NB4 (cell line): ENCODE data around the gene CLSTN2.

Experiments
- DNase-seq: peaks from one replicate; pipeline ENCODE4 v3.0.0; 2010; ENCODE audit warnings: low read depth
- H3K4me3 ChIP-seq: one replicate; pipeline ENCODE4 v1.5.1; 2011; ENCODE audit warnings: mild to moderate bottlenecking, low read depth, low read length, moderate library complexity
- CTCF ChIP-seq: IDR thresholded peaks from one replicate; pipeline ENCODE4 v1.5.1; 2012; ENCODE audit warnings: low read depth, low read length
- MAX ChIP-seq: IDR thresholded peaks from 2 replicates; pipeline ENCODE4 v1.6.1; 2011; ENCODE audit warnings: low read depth, low read length
- MYC ChIP-seq: IDR thresholded peaks from 2 replicates; pipeline ENCODE4 v1.6.1; 2011; ENCODE audit warnings: low read depth, low read length
- POLR2A ChIP-seq: IDR thresholded peaks from 2 replicates; pipeline ENCODE4 v1.6.1; 2011; ENCODE audit warnings: mild to moderate bottlenecking; ENCODE audit not compliant: insufficient read length; ENCODE audit errors: extremely low read depth

Gene CLSTN2

GRCh38 chr3:140568131-140568530 is 633.1 kb downstream of the CLSTN2 start:
- TF ChIP-seq MAX = no peak
- TF ChIP-seq POLR2A = no peak
- TF ChIP-seq MYC = no peak
- no peak for TF ChIP-seq CTCF
- no peak for DNase-seq
- H3K4me3 ChIP-seq = no peak overlapping the region

GRCh38 chr3:140568842-140569520 is 634.0 kb downstream of the CLSTN2 start:
- no peak for DNase-seq
- H3K4me3 ChIP-seq = no peak overlapping the region
- TF ChIP-seq MYC (no peak), CTCF (no peak), MAX (no peak), POLR2A (no peak)

GRCh38 chr3:140570602-140571001 is 635.6 kb downstream of the CLSTN2 start:
- H3K4me3 ChIP-seq = no peak overlapping the region
- no peak for DNase-seq
- no peak for TF ChIP-seq CTCF
- TF ChIP-seq MYC = no peak
- TF ChIP-seq POLR2A = no peak
- no peak for TF ChIP-seq MAX

GRCh38 chr3:140571836-140572235 is 636.9 kb downstream of the CLSTN2 start:
- no peak overlapping the region for H3K4me3 ChIP-seq
- DNase-seq = no peak
- no peak for TF ChIP-seq CTCF
- TF ChIP-seq POLR2A = no peak
- no peak for TF ChIP-seq MAX
- no peak for TF ChIP-seq MYC

- H3K4me3 ChIP-seq = no peak overlapping the region
- no peak for DNase-seq
- TF ChIP-seq CTCF = no peak
- no peak for TF ChIP-seq POLR2A
- TF ChIP-seq MAX = no peak
- no peak for TF ChIP-seq MYC
These were observed 637.3 kb downstream of the CLSTN2 start for GRCh38 chr3:140572334-140572733.
